ENCODE results near the gene ICA1L.

DNA sequence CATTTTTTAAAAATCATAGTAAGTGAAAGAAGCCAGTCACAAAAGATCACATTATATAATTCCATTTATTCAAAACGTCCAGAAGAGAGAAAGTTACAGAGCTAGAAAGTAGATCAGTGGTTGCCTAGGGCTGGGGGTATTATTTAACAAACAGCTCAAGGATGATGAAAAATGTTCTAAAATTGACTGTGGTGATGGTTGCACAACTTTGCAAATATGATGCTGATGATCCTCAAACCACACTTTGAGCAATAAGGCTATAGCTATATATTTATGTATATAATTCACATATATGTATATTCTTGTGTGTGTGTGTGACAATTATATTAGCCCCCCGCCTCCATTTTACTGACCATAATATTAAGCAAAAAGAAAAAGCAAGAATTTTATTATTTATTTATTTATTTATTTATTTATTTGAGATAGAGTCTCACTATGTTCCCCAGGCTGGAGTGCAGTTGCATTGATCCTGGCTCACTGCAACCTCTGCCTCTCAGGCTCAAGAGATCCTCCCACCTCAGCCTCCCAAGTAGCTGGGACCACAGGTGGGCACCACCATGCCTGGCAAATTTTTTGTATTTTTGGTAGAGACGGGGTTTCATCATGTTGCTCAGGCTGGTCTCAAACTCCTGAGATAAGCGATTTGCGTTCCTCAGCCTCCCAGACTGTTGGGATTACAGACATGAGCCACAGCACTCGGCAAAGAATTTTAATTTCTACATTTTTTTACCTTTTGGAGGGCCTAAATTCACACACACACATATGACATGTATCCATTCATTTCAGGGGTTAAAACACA, 38.0 kb upstream of the ICA1L start:
- TF ChIP-seq USF2 (IDR thresholded peaks at IDR 0.05; ENCODE audit: low read depth, low read length) (no peak), RAD21 (IDR thresholded peaks at IDR 0.05; ENCODE audit: low read length) (no peak), BHLHE40 (IDR thresholded peaks at IDR 0.05; ENCODE audit: low read depth, low read length) (no peak), POLR2A (IDR thresholded peaks at IDR 0.05; ENCODE audit: low read depth, low read length) (no peak), FOS (IDR thresholded peaks at IDR 0.05; ENCODE audit: low read depth, low read length) (no peak), SMC3 (IDR thresholded peaks at IDR 0.05; ENCODE audit: low read depth, low read length) (no peak), RCOR1 (IDR thresholded peaks at IDR 0.05; ENCODE audit: insufficient replicate concordance, low read length) (no peak), MXI1 (IDR thresholded peaks at IDR 0.05; ENCODE audit: borderline replicate concordance, low read depth, low read length) (no peak), MAFK (IDR thresholded peaks at IDR 0.05; ENCODE audit: low read depth, low read length) (no peak), CHD1 (IDR thresholded peaks at IDR 0.05; ENCODE audit: low read depth, low read length) (no peak), MAZ (IDR thresholded peaks at IDR 0.05; ENCODE audit: borderline replicate concordance, low read depth, low read length) (no peak)
- TF ChIP-seq, protein P1, sequence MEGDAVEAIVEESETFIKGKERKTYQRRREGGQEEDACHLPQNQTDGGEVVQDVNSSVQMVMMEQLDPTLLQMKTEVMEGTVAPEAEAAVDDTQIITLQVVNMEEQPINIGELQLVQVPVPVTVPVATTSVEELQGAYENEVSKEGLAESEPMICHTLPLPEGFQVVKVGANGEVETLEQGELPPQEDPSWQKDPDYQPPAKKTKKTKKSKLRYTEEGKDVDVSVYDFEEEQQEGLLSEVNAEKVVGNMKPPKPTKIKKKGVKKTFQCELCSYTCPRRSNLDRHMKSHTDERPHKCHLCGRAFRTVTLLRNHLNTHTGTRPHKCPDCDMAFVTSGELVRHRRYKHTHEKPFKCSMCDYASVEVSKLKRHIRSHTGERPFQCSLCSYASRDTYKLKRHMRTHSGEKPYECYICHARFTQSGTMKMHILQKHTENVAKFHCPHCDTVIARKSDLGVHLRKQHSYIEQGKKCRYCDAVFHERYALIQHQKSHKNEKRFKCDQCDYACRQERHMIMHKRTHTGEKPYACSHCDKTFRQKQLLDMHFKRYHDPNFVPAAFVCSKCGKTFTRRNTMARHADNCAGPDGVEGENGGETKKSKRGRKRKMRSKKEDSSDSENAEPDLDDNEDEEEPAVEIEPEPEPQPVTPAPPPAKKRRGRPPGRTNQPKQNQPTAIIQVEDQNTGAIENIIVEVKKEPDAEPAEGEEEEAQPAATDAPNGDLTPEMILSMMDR (conservative IDR thresholded peaks at IDR 0.05; ENCODE audit: low read depth, low read length), result no peak

All from IMR-90 (cell line).